IPS-15b (cell line): ENCODE results near the gene DUS3L.

Experiments
- H3K27me3 ChIP-seq: one replicate; pipeline ENCODE4 v1.6.1; 2013; ENCODE audit warnings: low read length; ENCODE audit not compliant: control insufficient read depth, insufficient read depth
- H3K36me3 ChIP-seq: one replicate; pipeline ENCODE4 v1.6.1; 2013; ENCODE audit warnings: low read length; ENCODE audit not compliant: control insufficient read depth, insufficient read depth
- H3K4me1 ChIP-seq: one replicate; pipeline ENCODE4 v1.6.1; 2013; ENCODE audit warnings: mild to moderate bottlenecking, low read length; ENCODE audit not compliant: control insufficient read depth, insufficient read depth
- H3K4me3 ChIP-seq: one replicate; pipeline ENCODE4 v1.5.1; 2013; ENCODE audit warnings: low read depth, low read length
- H3K9ac ChIP-seq: one replicate; pipeline ENCODE4 v1.6.1; 2013; ENCODE audit warnings: low read depth, mild to moderate bottlenecking, low read length
- H3K9me3 ChIP-seq: one replicate; pipeline ENCODE4 v1.6.1; 2013; ENCODE audit warnings: mild to moderate bottlenecking, low read length; ENCODE audit not compliant: control insufficient read depth, insufficient read depth

Gene DUS3L

DNA sequence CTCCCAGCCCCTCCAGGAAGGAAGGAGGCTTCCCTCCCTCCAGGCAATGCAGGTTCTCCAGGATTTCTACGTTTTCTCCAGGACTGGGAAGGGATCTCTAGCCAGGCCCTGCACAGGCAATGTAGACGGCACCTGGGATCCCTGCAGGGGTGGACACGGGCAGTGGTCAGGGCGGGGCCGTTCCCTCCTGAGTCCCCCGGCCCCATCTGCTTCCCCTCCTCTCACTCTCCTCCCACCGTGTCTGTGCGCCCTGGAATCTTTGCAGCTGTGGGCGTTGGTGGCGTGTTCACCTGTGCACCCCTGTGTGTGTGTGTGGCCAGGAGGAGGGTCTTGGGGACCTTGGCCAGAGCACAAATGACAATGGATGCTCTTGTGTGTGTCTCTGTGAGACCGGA is 23.9 kb upstream of the DUS3L start:
- H3K36me3 ChIP-seq = no peaks in the 10 kb centered on the region
- H3K9me3 ChIP-seq = no peaks in the 10 kb centered on the region
- H3K4me3 ChIP-seq = no peak overlapping the region
- H3K9ac ChIP-seq = no peak overlapping the region
- H3K4me1 ChIP-seq = no peaks in the 10 kb centered on the region
- H3K27me3 ChIP-seq = no peaks in the 10 kb centered on the region

DNA sequence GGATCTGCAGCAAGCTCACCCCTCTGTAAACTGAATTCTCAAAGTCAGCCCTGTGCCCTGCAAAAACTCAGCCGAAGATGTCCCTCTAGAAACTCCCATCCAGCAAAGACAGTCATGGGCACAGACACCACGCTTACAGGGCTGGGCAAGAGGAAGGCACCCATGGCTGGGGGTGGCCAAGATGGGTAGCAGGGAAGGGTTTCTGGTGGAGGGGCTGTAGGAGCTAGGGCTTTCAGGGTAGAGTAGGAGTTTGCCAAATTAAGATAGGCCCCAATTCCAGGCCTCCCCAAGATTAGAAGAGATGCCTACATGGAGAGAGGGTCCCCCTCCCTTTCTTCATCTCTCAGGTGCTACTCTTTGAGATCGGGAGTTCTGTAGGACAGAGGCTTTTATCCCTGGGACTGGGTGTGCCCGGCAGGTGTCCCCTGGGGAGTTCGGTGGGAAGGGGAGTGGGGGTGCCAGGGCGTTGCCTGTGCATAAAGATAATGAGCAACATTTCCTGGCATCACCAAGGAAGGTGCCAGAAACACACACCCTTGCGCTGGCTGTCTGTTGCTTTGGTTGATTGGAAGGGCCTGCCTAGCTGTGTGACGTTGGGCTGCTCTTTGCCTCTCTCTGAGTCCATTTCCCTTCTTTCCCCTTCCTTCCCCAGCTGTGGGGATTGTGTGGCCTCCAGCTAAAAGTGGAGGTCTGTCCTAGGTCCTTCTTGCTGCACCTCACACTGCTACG is 23.3 kb upstream of the DUS3L start:
- no peak overlapping the region for H3K4me3 ChIP-seq
- no peak overlapping the region for H3K9ac ChIP-seq

DNA sequence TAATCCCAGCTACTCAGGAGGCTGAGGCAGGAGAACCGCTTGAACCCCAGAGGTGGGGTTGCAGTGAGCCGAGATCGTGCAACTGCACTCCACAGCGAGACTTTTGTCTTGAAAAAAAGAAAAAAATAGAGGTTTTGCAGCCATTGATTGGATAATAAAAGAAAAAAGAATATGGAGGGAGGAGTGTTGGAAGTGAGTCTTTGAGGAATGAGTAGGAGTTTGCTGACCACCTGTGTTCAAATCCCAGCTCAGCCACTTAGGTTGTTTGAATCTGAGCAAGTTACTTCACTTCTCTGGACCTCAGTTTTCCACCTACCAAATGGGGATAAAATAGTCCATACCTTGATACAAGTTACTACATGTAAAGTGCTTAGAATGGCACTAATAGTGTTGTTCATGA is 20.2 kb upstream of the DUS3L start:
- H3K4me1 ChIP-seq = no peaks in the 10 kb centered on the region
- H3K9me3 ChIP-seq = no peaks in the 10 kb centered on the region
- peaks cover 2% of the 10 kb centered on the region for H3K27me3 ChIP-seq
- H3K9ac ChIP-seq = no peak overlapping the region
- H3K4me3 ChIP-seq = no peak overlapping the region
- no peaks in the 10 kb centered on the region for H3K36me3 ChIP-seq

More for the DNA sequence above, 23.3 kb upstream of the DUS3L start:
- H3K36me3 ChIP-seq = no peaks in the 10 kb centered on the region
- H3K9me3 ChIP-seq = no peaks in the 10 kb centered on the region
- H3K4me1 ChIP-seq = no peaks in the 10 kb centered on the region
- no peaks in the 10 kb centered on the region for H3K27me3 ChIP-seq

DNA sequence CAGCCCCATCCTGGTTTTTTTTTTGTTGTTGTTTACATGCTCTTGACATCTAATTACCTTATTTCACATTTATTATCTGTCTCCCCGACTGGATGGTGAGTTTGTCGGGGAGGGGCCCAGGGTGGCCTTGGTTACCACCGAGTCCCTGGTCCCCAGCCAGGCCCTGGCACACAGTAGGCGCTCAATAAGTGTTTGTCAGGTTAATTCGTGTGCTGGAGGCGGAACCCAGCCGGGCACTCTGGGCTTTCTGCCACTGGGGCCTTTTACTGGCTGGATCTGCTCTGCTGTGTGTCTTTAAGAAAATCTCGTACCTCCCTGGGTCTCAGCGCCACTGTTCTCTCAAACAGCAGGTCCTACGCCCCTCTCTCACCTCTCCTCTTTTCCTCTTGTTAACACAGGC is 18.5 kb upstream of the DUS3L start:
- Histone ChIP-seq H3K4me1 (no peaks in the 10 kb centered on the region), H3K27me3 (peaks cover 2% of the 10 kb centered on the region), H3K4me3 (no peak overlapping the region), H3K9me3 (no peaks in the 10 kb centered on the region), H3K9ac (no peak overlapping the region), H3K36me3 (no peaks in the 10 kb centered on the region)

DNA sequence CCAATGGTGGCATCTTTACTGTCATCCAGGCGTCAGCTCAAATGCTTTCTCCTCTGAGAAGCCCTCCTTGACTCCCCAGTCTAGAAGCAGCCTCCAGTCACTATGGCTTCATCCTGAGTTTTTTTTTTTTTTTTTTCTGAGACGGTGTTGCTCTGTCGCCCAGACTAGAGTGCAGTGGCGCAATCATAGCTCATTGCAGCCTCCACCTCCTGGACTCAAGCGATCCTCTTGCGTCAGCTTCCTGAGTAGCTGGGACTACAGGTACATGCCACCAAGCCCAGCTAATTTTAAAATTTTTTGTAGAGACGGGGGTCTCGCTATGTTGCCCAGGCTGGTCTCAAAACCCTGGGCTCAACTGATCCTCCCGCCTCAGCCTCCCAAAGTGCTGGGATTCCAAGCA is 18.1 kb upstream of the DUS3L start:
- H3K27me3 ChIP-seq = peaks cover 2% of the 10 kb centered on the region
- H3K36me3 ChIP-seq = no peaks in the 10 kb centered on the region
- H3K4me1 ChIP-seq = no peaks in the 10 kb centered on the region
- H3K9ac ChIP-seq = no peak overlapping the region
- H3K4me3 ChIP-seq = no peak overlapping the region
- no peaks in the 10 kb centered on the region for H3K9me3 ChIP-seq

DNA sequence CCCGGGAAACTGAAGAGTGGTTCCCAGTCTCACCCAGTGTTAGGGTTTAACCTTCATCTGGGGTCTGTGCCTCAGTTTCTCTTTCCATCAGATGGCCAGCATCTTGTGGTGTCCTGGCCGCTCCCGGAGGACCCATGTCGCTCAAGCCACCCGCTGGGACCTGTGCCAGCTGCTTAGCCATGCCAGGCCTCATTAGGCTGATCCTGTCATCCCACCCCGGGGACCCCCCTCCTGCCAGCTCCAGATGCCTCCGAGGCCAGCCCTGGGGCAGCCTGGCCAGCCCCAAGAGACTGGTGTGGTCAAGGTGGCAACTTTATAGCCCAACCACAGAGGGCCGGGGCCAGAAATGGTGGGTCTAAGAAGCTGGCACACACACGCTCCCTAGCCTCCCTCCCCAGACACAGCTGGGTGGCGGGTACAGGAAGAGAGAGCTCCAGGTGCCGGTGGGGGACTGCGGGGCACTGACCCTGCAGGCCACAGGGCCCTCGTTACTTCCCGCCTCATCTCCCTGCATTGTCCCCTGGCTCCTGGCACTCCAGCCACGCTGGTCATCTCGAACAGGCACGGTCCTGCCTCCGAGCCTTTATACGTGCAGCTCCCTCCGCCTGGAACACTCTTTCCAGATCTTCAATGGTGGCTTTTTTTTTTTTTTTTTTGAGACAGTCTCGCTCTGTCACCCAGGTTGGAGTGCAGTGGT is 17.3 kb upstream of the DUS3L start:
- Histone ChIP-seq H3K9ac (no peak overlapping the region), H3K9me3 (no peaks in the 10 kb centered on the region), H3K4me1 (peaks cover 2% of the 10 kb centered on the region), H3K4me3 (no peak overlapping the region), H3K27me3 (peaks cover 7% of the 10 kb centered on the region), H3K36me3 (no peaks in the 10 kb centered on the region)

- no peak overlapping the region for H3K4me3 ChIP-seq
- peaks cover 2% of the 10 kb centered on the region for H3K4me1 ChIP-seq
- no peaks in the 10 kb centered on the region for H3K36me3 ChIP-seq
- H3K9me3 ChIP-seq = no peaks in the 10 kb centered on the region
- H3K9ac ChIP-seq = no peak overlapping the region
- peaks cover 13% of the 10 kb centered on the region for H3K27me3 ChIP-seq
Measured at GRCh38 chr19:5806905-5807304, 15.9 kb upstream of the DUS3L start.

GRCh38 chr19:5806133-5806489 is 15.1 kb upstream of the DUS3L start:
- Histone ChIP-seq H3K9me3 (no peaks in the 10 kb centered on the region), H3K36me3 (no peaks in the 10 kb centered on the region), H3K4me3 (peak overlapping the region; percentile 58), H3K9ac (peak overlapping the region; percentile 47), H3K4me1 (peaks cover 2% of the 10 kb centered on the region), H3K27me3 (peaks cover 16% of the 10 kb centered on the region)

DNA sequence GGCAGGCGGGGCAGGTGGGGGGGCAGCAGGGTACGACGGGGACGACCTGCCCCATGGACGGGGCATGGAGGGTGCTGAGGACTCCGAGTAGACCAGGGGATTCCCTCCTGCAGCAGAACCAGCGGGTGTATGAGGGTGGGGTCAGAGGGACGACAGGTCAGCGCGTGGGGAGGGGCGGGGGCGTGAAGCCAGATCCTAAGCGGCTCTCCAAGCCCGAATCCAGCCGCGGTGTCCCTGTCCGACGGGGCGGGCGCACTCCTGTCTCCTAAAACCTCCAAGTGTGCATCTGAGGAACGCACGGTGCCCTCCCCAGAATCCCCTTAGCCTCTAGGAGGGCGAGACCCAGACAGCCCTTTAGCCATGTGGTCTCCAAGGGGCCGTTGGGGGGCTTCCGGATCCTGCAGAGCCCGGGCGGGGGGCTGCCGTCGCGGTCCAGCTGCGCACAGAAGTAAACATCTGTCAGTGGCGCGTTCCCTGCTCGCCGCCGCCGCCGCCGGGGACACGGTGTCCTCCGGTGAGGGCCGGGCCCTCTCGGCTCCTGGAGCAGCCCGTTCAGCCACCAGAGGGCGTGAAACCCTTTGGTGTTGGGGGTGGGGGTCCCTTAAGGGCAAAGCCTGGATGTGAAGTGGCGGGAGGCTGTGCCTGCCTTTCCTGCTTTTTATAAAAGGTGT is 14.6 kb upstream of the DUS3L start:
- H3K4me3 ChIP-seq = peak overlapping the region; percentile 58
- H3K36me3 ChIP-seq = no peaks in the 10 kb centered on the region
- peaks cover 16% of the 10 kb centered on the region for H3K27me3 ChIP-seq
- H3K9me3 ChIP-seq = no peaks in the 10 kb centered on the region
- H3K4me1 ChIP-seq = peaks cover 2% of the 10 kb centered on the region
- peak overlapping the region; percentile 47 for H3K9ac ChIP-seq

DNA sequence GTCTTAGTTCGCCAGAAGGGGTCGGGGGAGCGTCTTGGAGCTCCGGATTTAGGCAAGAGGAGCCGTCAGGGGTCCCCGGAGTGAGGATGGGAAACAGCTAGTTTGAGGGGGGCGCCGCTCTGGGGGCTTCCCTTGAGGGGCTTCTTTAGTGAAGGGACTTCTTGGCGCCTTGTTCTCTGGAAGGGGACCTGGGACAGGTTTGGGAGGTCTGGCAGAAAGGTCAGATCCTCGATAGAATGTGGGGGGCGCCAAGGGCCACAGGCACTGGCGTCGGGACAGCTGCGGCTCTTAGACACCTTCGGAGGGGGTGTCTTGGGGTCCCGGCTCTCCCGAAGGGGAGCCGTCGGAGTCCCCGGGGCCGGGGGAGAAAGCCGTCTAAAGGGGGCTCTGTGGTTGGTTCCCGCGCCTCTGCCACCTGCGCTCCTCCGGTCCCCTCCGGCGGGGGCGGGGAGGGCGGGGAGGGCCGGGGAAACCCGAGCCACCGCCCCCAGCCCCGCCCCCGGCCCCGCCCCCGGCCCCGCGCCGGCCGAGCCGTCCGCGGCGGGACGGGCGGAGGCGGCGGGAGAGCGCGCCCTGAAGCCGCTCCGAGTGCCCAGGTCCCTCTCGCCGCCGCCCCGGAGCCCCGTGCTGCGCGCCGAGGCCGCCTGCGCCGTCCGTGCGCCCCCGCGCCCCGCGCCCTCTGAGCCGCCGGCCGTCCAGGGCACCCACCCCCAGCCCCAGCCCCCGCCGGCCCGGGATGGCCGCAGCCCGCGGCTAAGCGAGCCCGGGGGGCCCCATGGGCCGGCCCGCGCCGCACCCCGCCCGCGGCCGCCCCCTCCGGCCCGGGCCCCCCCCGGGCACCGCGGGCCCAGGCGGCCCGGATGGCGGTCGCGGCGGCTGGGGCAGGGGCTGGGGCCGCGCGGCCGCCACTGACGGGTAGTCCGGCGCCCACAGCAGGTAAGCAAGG is 13.8 kb upstream of the DUS3L start, which contains the start of gene NRTN:
Gene NRTN, plus strand, starts transcription at position 552 of the 946 bp plus-strand sequence. CDS start 19,099 bp downstream, outside the sequence.
- peaks cover 2% of the 10 kb centered on the region for H3K4me1 ChIP-seq
- peaks cover 16% of the 10 kb centered on the region for H3K27me3 ChIP-seq
- H3K36me3 ChIP-seq = no peaks in the 10 kb centered on the region
- no peaks in the 10 kb centered on the region for H3K9me3 ChIP-seq
- peak within 1 kb of the TSS; percentile 58 for H3K4me3 ChIP-seq
- no peak within 1 kb of the TSS for H3K9ac ChIP-seq
